Activated T-cell treated with anti-CD3 and anti-CD28 coated beads, Interleukin-2, amount 50 U/mL, for 1 hour (primary cell): ENCODE results near the gene HK2.
"Not testable (repeated sequence)": the region's sequence is repeated elsewhere in the genome, so short reads cannot be mapped to it uniquely, and the experiment has no call there.

Source experiments
- DNase-seq: peaks from one replicate; pipeline ENCODE4 v3.0.0-alpha.2; 2020

Gene HK2

DNA sequence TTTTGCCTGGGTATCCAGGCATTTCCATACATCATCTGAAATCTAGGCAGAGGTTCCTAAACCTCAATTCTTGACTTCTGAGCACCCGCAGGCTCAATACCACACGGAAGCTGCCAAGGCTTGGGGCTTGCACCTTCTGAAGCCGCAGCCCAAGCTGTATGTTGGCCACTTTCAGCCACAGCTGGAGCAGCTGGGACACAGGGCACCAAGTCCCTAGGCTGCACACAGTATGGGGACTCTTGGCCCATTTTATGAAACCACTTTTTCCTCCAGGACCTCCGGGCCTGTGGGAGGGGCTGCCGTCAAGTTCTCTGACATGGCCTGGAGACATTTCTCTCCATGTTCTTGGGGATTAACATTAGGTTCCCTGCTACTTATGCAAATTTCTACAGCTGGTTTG lies 72.5 kb downstream of the HK2 start:
- no peak for DNase-seq

DNA sequence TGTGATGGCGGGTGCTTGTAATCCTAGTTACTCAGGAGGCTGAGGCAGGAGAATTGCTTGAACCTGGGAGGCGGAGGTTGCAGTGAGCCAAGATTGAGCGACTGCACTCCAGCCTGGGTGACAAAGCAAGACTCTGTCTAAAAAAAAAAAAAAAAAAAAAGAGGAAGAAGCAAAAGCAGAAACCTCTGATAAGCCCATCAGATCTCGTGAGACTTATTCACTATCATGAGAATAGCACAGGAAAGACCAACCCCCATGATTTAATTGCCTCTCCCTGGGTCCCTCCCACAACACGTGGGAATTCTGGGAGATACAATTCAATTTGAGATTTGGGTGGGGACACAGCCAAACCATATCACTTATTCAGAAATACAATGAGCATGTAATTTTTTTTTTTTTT lies 73.6 kb downstream of the HK2 start:
- not testable (repeated sequence) for DNase-seq

- no peak for DNase-seq
Measured at GRCh38 chr2:74908748-74909444, 75.0 kb downstream of the HK2 start.

- DNase-seq, result no peak
Measured at GRCh38 chr2:74910245-74910644, 76.3 kb downstream of the HK2 start.

DNA sequence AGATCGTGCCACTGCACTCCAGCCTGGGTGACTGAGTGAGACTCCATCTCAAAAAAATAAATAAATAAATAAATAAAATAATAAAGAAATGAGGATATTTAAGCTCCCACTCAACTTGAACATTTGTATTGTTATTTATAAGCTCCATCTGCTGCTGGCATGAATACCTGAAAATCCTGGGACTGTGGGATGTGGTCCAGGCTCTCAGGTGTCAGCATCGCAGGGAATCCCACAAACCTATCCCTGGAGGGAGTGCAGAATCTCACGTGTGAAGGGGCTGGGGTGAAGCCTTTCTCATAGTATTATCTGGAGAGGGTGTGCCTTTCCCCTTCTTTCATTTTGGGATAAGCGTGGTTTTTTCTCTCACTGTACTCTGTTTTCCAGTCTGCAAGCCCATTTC lies 77.1 kb downstream of the HK2 start:
- DNase-seq, result no peak

GRCh38 chr2:74915743-74916142 lies 81.8 kb downstream of the HK2 start:
- DNase-seq, result no peak

DNA sequence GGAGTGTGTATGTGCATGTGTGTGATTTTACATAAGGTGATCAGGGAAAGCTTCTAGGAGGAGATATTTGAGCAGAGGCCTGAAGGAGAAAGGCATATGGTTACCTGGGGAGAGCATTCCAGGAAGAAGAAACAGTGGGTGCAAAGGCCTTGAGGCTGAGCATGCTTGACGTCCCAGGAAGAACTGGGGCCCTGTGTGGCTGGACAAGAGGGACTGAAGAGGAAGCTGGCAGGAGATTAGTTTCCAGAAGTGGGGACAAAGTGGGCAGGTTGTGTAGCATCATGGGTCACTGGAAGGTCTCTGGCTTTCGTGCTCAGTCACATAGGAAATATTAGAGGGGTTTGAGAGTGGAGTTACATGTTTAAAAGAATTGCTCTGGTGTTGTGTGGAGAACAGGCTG lies 82.5 kb downstream of the HK2 start:
- DNase-seq, result no peak

GRCh38 chr2:74917702-74918619 lies 84.0 kb downstream of the HK2 start:
- no peak for DNase-seq

GRCh38 chr2:74919827-74920226 lies 85.9 kb downstream of the HK2 start:
- peak; percentile 75 for DNase-seq

GRCh38 chr2:74921236-74921736 lies 87.4 kb downstream of the HK2 start:
- DNase-seq, result no peak

GRCh38 chr2:74922592-74923227 lies 88.8 kb downstream of the HK2 start:
- no peak for DNase-seq

- DNase-seq, result no peak
Measured at GRCh38 chr2:74924463-74925265, 90.7 kb downstream of the HK2 start.

- DNase-seq, result no peak
Measured at GRCh38 chr2:74925361-74925786, 91.4 kb downstream of the HK2 start.

- DNase-seq, result no peak
Measured at GRCh38 chr2:74927621-74928020, 93.7 kb downstream of the HK2 start.

- DNase-seq, result no peak
Measured at GRCh38 chr2:74930811-74931486, 97.0 kb downstream of the HK2 start.

- no peak for DNase-seq
Measured at GRCh38 chr2:74931940-74932339, 98.0 kb downstream of the HK2 start.

DNA sequence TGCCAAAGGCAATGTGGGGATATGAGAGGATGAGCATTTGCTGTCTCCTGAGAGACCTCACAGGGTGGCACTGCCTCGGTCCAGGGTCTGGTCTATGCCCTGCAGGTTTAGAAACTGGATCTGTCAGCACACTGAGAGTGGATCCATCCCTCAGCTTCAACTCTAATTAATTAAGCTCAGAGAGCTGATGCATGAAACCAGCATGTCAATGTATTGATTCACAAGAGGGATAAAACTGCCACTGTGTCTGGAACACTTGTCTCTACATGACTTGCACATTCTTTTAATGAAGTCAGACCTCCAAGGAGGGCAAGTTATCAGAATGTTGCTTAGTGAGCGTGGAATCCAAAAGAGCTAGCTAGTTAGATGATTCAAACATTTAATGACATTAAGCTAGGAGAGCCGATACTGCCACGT lies 102.1 kb downstream of the HK2 start:
- DNase-seq, result no peak

DNA sequence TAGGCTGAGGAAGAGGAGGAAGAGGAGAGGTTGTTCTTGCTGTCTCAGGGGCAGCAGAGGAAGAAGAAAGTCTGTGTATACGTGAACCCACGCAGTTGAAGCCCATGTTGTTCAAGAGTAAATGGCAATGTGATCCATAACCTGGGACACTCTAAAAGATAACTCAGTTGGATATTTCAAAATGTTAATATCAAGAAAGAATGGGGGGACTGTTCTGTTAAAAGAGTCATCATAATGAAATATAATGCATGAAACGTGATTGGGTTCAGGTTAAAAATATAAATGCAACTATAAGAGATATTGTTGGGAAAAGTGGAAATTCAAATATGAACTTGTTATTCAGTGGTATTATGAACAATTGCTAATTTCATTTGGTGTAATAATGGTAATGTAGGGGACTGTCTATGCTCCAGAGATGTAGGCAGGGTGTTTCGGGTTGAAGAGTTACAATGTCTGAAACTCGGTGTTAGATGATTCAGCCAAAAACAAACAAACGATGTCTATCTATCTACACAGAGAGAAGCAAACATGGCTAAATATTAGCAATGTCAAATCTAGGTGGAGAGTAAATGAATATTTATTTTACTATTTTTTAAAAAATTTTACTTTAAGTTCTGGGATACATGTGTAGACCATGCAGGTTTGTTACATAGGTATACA lies 103.4 kb downstream of the HK2 start:
- DNase-seq, result no peak

DNA sequence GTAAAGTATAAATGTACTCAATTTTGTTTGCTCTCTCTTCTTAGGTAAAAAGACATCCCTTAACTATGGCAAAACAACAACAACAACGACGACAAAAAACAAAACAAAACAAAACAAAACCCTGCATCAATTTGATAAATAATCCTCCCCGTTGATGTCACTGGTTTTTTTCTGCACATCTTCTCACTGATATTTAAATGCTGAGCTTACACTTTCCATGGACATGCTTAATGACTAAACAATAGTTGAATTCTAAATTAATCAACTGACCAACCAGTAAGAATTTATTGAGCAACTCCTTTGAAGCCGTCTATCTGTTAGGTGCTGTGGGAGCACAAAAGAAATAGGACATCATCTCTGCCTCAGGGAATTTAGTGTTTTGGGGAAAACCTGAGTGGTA lies 104.3 kb downstream of the HK2 start:
- no peak for DNase-seq

DNA sequence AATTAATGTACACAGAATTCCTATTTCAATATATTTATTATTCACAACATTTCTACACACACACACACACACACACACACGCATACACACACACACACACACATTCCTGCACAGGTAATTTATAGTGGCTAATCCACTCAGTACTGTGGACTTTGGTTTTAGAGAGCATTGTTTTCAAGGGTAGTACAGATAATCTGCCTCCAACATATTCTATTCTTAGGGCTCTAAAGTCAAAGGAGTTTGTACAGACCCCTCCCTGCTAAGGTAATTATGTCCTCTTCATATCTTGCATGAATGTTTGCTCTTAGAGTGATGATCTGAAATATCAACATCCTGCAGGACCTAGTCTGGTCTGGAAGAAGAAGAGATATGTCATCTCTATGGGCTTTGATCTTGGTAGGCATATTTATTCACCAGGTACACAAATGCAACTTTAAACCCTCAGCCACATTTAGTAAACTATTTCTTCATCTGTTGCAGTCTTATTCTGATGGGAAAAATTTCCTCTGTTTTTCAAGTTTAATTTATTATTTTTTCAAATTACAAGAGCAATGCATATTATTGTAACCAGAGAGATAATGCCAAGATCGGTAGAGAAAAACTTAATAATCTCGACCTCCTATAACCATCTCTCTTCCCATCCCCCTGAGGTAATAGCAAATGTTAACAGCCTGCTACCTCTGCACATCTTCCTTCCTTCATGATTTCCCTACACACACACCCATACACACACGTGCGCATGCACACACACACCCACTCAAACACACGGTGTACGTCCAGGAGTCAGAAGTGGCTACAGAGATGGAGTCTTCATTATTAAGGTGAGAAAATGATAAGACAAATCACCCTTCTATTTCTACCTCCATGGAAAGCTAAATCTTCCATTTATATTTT lies 106.2 kb downstream of the HK2 start:
- no peak for DNase-seq
